Muscle of leg (tissue), 11 donors: ENCODE results near the gene BCL2L12. TPM values are rescaled to one million over a fixed set of nuclear protein-coding genes. Genes with fewer than 3 reads are reported as not detected.

Experiments used
- DNase-seq: peaks from one replicate; pipeline ENCODE4 v3.0.0; 2013
- H3K27ac ChIP-seq: one replicate; pipeline ENCODE4 v1.5.1; 2013; ENCODE audit warnings: mild to moderate bottlenecking, low read length, control low read depth
- H3K27me3 ChIP-seq: one replicate; pipeline ENCODE4 v1.6.1; 2013; ENCODE audit warnings: low read length; ENCODE audit not compliant: control insufficient read depth, insufficient read depth
- H3K36me3 ChIP-seq: one replicate; pipeline ENCODE4 v1.6.1; 2013; ENCODE audit warnings: low read length; ENCODE audit not compliant: control insufficient read depth, insufficient read depth
- H3K4me1 ChIP-seq: one replicate; pipeline ENCODE4 v1.6.1; 2013; ENCODE audit warnings: low read length; ENCODE audit not compliant: control insufficient read depth, insufficient read depth
- H3K4me3 ChIP-seq: one replicate; pipeline ENCODE4 v1.5.1; 2013; ENCODE audit warnings: low read length, control low read depth
- H3K9me3 ChIP-seq: replicated peaks from 2 replicates; pipeline ENCODE4 v1.6.1; 2013; ENCODE audit warnings: low read depth, low read length; ENCODE audit not compliant: control insufficient read depth
- WGBS: methylation state at CpG from one replicate; pipeline ENCODE4 v1.1.5; 2013; ENCODE audit warnings: missing lambda C conversion rate; ENCODE audit not compliant: insufficient coverage; 5-methylcytosine and 5-hydroxymethylcytosine counted together
- polyA plus RNA-seq, 8 donors: library from polyadenylated mRNA; unstranded; fragments of 120-200 nt; gene quantifications; one replicate each; pipeline versions ENCODE4 v1.2.1 to v1.2.3, GENCODE V29; 2013; ENCODE audit warnings: inconsistent platforms in 1 of 8, low replicate concordance in 1 of 8; ENCODE audit not compliant: insufficient read length in 8 of 8, insufficient read depth in 1 of 8
- total RNA-seq: library from RNA; stranded (reverse); fragments of 120-200 nt; gene quantifications from one replicate; pipeline ENCODE4 v1.2.4, GENCODE V29; 2013

BCL2L12 gene
- total and polyA plus RNA-seq, 9 donors = 10.9 to 39.6 (median 31.1) TPM

DNA sequence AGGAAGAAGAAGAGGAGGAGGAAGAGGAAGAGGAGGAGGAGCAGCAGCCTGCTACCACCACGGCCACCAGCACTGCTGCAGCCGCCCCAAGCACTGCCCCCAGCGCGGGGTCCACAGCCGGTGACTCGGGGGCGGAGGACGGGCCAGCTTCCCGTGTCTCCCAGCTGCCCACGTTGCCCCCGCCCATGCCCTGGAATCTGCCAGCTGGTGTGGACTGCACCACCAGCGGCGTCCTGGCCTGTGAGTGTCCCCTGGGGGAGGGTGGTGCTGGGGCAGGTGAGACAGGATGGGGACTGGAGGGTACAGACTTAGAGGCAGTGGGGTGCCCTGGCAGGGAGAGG, 12.3 kb upstream of the BCL2L12 start:
- H3K36me3 ChIP-seq = peaks cover 86% of the 10 kb centered on the region
- H3K27me3 ChIP-seq = no peaks in the 10 kb centered on the region
- 90% methylated on average over 13 of the region's 13 CpGs for WGBS
- no peak overlapping the region for H3K27ac ChIP-seq
- no peak overlapping the region for H3K4me3 ChIP-seq
- no peaks in the 10 kb centered on the region for H3K9me3 ChIP-seq
- no peaks in the 10 kb centered on the region for H3K4me1 ChIP-seq
- no peak for DNase-seq

DNA sequence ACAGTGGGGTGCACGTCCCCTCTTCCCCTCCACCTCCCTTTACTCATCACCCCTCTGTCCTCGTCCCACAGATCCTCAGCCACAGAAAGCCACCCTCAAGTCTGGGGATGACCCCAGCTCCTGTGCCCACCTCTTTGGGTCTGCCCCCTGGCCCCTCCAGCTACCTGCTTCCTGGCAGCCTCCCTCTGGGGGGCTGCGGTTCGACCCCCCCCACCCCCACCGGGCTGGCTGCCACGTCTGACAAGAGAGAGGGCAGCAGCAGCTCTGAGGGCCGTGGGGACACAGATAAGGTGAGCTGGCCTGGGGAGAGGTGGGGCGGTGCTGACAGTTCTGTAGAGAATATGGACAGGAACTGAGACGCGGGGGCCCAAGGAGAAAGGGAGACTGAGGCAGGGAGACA, 11.2 kb upstream of the BCL2L12 start:
- Histone ChIP-seq H3K4me1 (no peaks in the 10 kb centered on the region), H3K4me3 (no peak overlapping the region), H3K27me3 (no peaks in the 10 kb centered on the region), H3K9me3 (no peaks in the 10 kb centered on the region), H3K27ac (no peak overlapping the region), H3K36me3 (peaks cover 88% of the 10 kb centered on the region)
- no peak for DNase-seq
- 80% methylated on average over 7 of the region's 10 CpGs for WGBS

DNA sequence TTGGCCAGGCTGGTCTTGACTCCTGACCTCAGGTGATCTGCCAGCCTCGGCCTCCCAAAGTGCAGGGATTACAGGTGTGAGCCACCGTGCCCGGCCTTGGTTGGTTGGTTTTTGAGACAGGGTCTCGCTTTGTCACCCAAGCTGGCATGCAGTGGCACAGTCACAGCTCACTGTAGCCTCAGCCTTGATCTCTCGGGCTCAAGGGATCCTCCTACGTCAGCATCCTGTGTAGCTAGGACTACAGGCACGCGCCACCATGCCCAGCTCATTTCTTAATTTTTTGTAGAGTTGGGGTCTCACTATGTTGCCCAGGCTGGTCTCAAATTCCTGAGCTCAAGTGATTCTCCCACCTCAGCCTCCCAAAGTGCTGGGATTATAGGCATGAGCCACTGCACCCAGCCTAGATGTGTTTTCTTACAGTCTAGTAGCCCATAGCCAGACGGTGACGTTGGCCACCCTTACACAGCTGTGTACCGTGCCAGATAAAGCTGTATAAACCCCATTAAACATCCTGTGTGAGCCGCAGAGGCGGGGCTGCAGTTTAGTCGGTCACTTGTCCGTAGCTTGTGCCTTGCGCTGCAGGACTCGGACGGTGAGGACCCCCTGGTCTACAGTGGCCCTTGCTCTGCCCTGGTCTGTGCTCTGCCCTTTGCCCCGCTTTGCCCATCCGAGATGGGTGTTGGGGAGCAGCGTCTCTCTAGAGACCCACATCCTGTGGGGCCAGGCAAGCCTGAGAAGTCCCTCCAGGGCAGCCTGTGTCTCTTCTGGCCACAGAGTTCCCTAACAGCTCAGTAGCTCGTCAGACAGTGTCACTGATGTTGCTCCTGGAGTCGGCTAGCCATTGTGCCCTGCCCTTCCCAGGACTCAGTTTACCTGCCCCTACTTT, 9.9 kb upstream of the BCL2L12 start:
- H3K27ac ChIP-seq = no peak overlapping the region
- H3K4me1 ChIP-seq = no peaks in the 10 kb centered on the region
- no peaks in the 10 kb centered on the region for H3K27me3 ChIP-seq
- 87% methylated on average over 20 of the region's 23 CpGs for WGBS
- H3K9me3 ChIP-seq = no peaks in the 10 kb centered on the region
- no peak for DNase-seq
- peaks cover 90% of the 10 kb centered on the region for H3K36me3 ChIP-seq
- H3K4me3 ChIP-seq = no peak overlapping the region

DNA sequence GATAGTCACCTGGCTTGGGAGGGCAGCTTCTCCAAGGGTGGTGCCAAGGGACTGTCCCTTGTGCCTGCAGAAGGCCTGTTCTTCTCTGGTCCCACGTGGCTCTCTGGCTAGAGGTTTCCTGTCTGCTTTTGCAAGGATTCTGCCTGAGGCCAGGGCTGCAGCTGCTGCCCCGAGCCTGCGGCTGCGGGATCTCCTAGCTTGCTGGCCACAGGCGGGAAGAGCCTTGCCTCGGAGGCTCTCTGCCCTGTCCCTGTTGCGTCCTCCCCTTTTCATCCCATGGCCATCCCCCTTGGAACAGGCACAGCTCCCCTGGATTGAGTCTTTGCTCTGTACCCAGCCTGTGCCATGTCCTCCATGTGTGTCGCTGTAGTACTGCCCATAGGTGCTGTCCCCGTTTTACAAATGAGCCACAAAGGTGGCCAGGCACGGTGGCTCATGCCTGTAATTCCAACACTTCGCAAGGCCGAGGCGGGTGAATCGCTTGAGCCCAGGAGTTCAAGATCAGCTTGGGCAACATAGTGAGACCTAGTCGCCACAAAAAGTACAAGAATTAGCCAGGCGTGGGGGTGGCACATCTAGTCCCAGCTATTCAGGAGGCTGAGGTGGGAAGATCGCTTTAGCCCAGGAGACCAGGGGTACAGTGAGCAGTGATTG, 9.2 kb upstream of the BCL2L12 start:
- Histone ChIP-seq H3K36me3 (peaks cover 92% of the 10 kb centered on the region), H3K4me3 (no peak overlapping the region), H3K27me3 (no peaks in the 10 kb centered on the region), H3K4me1 (no peaks in the 10 kb centered on the region), H3K9me3 (no peaks in the 10 kb centered on the region), H3K27ac (no peak overlapping the region)
- 86% methylated on average over 16 of the region's 17 CpGs for WGBS
- DNase-seq = no peak

DNA sequence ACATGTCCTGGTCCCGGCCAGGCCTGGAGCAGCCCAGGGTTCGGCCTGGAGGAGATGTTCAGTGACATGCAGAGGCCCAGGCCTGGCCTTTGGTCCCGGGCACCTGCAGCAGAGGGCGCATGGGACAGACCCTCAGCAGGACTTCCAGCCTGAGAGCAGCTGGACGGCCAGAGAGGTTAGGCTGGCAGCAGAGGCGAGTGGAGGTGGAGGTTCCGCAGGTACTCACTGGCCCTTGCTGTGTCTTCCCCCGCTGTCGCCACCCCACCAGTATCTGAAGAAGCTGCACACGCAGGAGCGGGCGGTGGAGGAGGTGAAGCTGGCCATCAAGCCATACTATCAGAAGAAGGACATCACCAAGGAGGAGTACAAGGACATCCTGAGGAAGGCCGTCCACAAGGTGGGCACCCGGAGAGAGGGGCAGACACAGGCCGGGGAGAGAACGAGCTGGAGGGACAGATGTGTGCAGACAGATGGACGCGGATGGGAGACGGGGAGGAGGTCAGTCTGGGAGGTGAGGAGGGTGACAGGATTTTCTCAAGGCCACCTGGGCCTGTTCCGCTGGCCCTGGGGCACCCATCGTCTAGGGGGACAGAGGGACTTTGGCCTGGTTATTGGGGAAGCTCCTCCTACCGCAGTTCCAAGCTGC, 8.1 kb upstream of the BCL2L12 start:
- H3K27ac ChIP-seq = no peak overlapping the region
- H3K27me3 ChIP-seq = no peaks in the 10 kb centered on the region
- H3K4me1 ChIP-seq = no peaks in the 10 kb centered on the region
- no peaks in the 10 kb centered on the region for H3K9me3 ChIP-seq
- WGBS = 87% methylated on average over 18 of the region's 22 CpGs
- H3K4me3 ChIP-seq = no peak overlapping the region
- H3K36me3 ChIP-seq = peaks cover 98% of the 10 kb centered on the region
- DNase-seq = no peak

DNA sequence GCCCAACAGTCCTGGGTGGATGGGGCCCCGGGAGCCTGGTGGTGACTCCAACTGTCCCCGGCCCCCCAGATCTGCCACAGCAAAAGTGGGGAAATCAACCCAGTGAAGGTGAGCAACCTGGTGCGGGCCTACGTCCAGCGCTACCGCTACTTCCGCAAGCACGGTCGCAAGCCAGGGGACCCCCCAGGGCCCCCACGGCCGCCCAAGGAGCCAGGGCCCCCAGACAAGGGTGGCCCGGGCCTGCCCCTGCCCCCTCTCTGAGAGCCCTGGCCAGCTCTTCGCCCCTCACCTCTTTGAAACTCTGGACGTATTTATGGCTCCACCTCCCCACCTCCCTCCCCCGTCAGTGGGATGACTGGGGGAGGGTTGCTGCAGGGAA, 7.6 kb upstream of the BCL2L12 start:
- H3K4me3 ChIP-seq = no peak overlapping the region
- H3K27me3 ChIP-seq = no peaks in the 10 kb centered on the region
- 80% methylated on average over 8 of the region's 15 CpGs for WGBS
- H3K36me3 ChIP-seq = peaks cover 98% of the 10 kb centered on the region
- DNase-seq = no peak
- H3K9me3 ChIP-seq = no peaks in the 10 kb centered on the region
- H3K27ac ChIP-seq = no peak overlapping the region
- no peaks in the 10 kb centered on the region for H3K4me1 ChIP-seq

DNA sequence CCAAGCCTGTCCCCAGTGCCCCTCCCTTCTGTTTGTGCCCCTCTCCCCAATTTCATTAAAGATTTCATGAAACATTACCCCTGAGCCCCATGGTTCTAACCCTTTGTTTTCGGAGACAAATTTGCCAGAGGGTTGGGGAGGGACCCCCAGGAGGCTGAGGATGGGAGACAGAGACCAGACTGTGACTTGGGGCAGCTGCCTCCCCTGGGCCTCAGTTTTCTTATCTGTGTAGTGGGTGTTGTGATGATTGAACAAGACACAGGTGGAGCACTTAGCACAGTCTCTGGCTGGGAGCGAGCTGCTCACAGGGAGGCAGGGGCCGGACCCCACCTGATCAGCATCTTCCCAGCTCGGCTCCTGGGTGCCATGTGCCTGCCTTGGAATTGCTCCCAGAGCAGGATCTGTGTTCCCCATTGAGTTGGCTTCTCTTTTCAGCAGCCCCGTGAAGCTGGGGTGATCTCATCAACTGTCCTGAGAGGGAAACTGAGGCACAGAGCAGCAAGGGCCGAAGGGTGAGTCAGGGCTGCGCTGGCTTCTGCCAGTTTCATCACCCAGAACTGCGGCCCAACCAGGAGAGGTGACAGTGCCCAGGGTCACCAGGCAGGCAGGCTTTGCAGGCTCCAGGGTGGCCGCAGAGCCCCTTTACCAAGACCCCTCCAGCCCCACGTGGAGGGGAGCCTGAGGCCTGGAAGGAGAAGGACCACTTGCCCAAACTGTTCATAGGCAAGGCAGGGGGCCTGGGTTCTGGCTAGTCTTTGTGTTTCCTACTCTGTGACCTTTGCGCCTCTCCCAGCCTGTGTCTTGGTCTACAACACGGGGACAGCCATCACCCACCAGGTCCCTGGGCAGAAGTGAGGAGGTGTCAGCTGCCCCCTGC, 6.9 kb upstream of the BCL2L12 start:
- peaks cover 94% of the 10 kb centered on the region for H3K36me3 ChIP-seq
- WGBS = 82% methylated on average over 8 of the region's 12 CpGs
- DNase-seq = no peak
- peaks cover 2% of the 10 kb centered on the region for H3K4me1 ChIP-seq
- H3K4me3 ChIP-seq = no peak overlapping the region
- H3K27me3 ChIP-seq = no peaks in the 10 kb centered on the region
- H3K9me3 ChIP-seq = no peaks in the 10 kb centered on the region
- no peak overlapping the region for H3K27ac ChIP-seq

DNA sequence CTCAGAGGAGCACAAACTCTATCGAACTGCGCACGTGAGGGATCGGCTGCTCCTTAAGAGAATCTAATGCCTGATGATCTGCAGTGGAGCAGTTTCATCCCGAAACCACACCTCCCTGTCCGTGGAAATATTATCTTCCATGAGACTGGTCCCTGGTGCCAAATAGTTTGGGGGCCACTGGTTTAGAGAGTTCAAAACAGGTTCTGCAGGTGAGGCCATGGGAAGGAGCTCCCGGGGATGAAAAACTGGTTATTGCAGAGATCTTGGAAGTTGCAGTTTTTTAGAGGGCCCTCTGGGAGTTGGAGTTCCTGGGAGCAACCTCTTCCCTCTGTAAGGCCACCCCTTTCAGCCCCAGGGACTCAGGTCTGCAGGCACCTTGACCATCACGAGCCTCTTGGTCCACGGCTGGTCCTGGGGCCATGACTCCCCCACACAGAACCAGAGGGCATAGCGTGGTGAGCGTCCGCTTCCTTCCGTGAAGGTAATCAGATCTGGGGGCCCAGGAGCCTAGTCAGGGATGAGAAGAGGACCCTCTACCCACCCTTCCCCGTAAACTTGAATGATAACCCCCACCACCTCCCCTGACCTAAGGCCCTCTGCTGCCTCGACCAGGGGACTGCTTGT, 5.3 kb upstream of the BCL2L12 start:
- DNase-seq = no peak
- no peak overlapping the region for H3K4me3 ChIP-seq
- 94% methylated on average over 8 of the region's 15 CpGs for WGBS
- H3K27ac ChIP-seq = no peak overlapping the region
- no peaks in the 10 kb centered on the region for H3K27me3 ChIP-seq
- no peaks in the 10 kb centered on the region for H3K9me3 ChIP-seq
- peaks cover 13% of the 10 kb centered on the region for H3K4me1 ChIP-seq
- H3K36me3 ChIP-seq = peaks cover 78% of the 10 kb centered on the region

DNA sequence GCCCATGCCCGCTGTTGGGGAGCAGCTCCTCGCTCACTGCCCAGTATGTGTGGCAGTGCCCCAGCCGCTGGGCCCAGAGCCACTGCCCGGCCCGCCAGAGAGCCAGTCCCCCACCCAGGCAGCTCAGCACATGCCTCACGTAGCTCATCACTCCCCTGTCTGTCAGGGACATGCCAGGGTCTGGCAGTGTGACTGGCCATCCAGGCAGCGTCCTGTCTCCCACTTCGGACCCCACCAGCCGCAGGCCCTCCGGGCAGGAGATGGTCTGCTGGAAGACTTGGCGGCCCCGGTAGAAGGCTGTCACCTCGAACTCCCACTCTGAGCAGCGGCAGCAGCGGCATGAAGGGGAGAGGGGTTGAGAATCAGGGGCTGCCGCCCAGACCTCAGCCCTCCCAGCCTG, 3.7 kb upstream of the BCL2L12 start:
- no peak overlapping the region for H3K27ac ChIP-seq
- no peaks in the 10 kb centered on the region for H3K27me3 ChIP-seq
- H3K4me3 ChIP-seq = no peak overlapping the region
- no peak for DNase-seq
- peaks cover 24% of the 10 kb centered on the region for H3K4me1 ChIP-seq
- no peaks in the 10 kb centered on the region for H3K9me3 ChIP-seq
- peaks cover 62% of the 10 kb centered on the region for H3K36me3 ChIP-seq
- 96% methylated on average over 13 of the region's 16 CpGs for WGBS
